Epidermal melanocyte (primary cell): ENCODE results near the gene CRYBG1.
"Not testable (repeated sequence)": the region's sequence is repeated elsewhere in the genome, so short reads cannot be mapped to it uniquely, and the experiment has no call there.

Experiments used
- DNase-seq: peaks from one replicate; pipeline ENCODE4 v3.0.0; 2011; ENCODE audit warnings: low spot score; ENCODE audit not compliant: insufficient read length

The CRYBG1 gene

GRCh38 chr6:106496823-106497222 lies 136.3 kb downstream of the CRYBG1 start:
- no peak for DNase-seq

GRCh38 chr6:106501960-106502371 lies 141.4 kb downstream of the CRYBG1 start:
- DNase-seq = no peak

GRCh38 chr6:106502559-106502958 lies 142.0 kb downstream of the CRYBG1 start:
- DNase-seq = no peak

GRCh38 chr6:106508277-106508676 lies 147.8 kb downstream of the CRYBG1 start:
- no peak for DNase-seq

DNA sequence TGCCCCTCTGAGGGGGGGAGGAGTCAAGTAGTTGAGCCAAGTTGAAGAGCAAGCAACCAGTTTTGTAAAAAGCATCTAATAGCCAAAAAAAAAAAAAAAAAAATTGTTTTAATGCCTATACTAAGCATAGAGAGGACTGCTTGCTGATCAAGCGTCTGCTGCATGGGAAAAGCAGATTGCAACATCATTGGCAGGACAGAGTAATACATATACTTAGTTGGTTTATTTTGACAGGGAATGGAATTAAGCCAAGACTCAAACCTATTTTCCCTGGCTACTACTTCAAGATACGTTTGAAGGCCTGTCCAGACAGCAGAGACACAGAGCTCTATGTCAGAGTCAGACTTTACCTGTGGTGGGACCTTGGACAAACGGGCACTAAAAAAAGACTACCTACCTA lies 148.3 kb downstream of the CRYBG1 start:
- no peak for DNase-seq

- DNase-seq = no peak
These were observed 149.0 kb downstream of the CRYBG1 start for GRCh38 chr6:106509420-106510089.

DNA sequence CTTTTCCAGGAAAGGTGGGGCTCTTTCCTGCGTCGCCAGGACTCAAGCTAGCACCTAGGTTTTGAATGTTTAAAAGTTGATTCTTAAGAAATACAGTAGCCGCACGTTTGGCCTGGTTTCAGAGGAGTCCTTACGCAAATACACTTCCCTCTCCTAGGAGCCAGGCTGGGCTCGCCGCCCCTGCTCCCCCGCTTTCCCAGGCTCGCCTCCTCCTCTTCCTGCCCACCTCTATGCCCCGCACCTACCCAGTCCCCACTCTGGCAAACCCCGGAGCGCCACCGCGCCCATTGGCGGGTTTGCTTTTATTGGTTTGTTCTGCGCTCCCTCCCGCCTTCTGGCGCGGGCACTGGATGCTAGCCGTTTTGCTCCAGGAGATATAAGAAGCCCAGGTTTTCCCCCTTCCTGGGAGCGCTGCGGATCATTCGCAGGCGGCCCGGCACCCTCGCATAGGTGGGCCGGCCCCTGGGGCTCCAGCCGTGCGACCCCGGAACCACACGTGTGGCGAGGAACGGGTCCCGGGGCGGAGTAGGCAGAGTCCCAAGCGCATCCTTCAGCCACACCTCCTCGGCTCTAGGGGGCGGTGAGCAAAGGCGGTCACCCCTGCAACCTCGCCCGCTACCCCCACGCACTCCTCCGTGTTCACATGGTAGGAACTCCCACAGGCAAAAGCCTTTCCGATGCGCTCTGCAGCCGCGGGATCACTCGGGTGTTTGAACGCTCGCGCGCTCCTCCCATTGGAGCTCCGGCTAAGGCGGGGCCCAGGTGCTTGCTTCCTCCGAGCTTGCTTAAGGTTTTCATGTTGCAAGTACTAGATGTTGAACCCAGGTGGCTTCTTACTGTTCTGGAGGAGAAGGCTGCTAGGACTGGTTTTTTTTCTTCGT lies 149.8 kb downstream of the CRYBG1 start:
- DNase-seq = no peak

DNA sequence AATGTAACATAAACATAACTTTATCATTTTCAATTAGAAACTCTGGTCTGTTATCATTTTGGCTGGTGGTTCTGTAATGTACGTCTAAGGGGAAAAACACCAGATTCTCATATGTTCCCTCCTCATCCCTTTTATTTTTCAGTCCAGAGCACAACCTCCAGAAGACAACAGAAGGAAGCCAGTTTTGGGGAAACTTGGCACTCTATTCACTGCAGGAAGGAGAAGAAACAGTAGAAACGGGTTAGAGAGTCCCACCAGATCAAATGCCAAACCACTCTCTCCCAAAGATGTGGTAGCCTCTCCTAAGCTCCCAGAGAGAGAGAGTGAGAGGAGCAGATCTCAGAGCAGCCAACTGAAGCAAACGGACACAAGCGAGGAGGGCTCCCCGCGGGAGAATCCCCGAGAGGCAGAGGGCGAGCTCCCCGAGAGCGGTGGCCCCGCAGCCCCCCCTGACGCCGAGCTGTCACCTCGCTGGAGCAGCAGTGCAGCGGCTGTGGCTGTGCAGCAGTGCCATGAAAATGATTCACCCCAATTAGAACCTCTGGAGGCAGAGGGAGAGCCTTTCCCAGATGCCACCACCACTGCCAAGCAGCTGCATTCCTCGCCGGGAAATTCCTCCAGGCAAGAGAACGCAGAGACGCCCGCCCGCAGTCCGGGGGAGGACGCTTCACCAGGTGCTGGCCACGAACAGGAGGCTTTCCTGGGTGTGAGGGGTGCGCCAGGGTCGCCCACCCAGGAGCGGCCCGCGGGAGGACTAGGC lies 151.0 kb downstream of the CRYBG1 start:
- DNase-seq = no peak

DNA sequence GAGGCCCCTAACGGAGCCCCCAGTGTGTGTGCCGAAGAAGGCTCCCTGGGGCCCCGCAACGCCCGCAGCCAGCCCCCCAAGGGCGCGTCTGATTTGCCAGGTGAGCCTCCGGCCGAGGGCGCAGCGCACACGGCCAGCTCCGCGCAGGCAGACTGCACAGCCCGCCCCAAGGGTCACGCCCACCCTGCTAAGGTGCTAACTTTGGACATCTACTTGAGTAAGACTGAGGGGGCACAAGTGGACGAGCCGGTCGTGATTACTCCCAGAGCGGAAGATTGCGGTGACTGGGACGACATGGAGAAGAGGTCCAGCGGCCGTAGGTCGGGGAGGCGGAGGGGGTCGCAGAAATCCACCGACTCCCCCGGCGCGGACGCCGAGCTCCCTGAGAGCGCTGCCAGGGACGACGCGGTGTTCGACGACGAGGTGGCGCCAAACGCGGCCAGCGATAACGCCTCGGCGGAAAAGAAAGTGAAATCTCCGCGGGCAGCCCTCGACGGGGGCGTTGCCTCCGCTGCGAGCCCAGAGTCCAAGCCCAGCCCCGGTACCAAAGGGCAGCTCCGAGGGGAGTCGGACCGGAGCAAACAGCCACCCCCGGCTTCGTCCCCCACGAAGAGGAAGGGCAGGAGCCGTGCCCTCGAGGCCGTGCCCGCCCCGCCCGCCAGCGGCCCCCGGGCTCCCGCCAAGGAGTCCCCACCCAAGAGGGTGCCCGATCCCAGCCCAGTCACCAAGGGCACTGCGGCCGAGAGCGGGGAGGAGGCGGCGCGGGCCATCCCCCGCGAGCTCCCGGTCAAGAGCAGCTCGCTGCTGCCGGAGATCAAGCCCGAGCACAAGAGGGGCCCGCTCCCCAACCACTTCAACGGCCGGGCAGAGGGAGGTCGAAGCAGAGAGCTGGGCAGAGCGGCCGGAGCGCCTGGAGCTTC lies 151.8 kb downstream of the CRYBG1 start:
- no peak for DNase-seq

DNA sequence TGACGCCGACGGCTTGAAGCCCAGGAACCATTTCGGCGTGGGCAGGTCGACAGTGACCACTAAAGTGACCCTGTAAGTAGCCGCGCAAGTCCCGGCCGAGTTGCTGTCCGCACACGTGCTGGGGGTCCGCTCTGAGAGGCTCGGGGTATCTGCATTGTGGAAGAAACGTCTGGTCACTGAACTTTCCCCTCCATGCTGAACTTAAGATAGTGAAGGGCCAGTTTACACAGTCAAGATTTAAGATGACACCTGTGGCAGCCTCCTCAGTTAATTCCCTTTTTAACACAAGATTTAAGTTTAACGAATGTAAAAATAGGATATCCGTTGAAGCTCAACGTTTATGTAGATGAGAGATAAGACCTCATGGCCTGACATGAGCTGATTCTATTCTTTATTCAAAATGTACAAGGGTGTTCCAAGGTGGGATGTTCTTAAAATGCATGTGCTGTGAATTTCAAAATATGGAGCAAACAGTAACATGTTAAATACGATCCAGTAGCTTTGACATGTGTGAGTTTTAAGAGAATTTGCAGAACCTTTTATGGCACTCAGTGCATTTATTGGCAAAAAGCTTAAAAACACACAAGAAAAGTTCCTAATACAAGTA lies 152.6 kb downstream of the CRYBG1 start:
- DNase-seq = no peak

- no peak for DNase-seq
These were observed 153.5 kb downstream of the CRYBG1 start for GRCh38 chr6:106513808-106514582.

- DNase-seq = no peak
These were observed 154.0 kb downstream of the CRYBG1 start for GRCh38 chr6:106514583-106514885.

DNA sequence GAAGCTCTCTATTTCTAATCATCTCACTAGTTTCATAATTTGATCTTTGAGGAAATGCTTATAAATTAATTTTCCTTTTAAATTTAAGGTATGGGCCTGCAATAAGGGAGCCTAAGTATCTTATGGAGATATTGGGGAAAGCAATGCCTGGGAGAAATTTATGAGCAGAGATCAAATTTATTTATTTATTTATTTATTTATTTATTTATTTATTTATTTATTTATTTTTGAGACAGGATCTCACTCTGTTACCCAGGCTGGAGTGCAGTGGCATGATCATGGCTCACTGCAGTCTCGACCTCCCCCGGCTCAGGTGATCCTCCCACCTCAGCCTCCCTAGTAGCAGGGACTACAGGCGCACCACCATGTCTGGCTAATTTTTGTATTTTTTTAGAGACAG lies 155.1 kb downstream of the CRYBG1 start:
- DNase-seq = not testable (repeated sequence)

DNA sequence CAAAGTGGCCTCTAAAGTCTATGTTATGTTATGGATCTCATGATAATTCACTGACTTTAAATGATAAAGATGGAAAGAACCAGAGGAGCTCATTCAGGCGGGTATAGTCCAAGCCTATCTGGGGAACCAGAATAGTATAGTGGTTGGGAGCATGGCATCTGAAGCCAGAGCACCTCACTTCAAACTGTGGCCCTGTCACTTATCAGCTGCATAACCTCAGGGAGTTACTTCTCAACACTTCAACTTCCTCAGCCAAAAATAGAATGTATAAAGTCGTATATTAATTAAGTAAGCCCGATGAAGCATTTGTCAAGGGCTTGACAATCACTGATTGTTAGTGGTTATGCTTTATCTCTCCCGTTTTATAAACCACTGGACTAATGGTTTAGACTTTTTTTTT lies 156.1 kb downstream of the CRYBG1 start:
- no peak for DNase-seq

- no peak for DNase-seq
These were observed 157.2 kb downstream of the CRYBG1 start for GRCh38 chr6:106517706-106518105.

DNA sequence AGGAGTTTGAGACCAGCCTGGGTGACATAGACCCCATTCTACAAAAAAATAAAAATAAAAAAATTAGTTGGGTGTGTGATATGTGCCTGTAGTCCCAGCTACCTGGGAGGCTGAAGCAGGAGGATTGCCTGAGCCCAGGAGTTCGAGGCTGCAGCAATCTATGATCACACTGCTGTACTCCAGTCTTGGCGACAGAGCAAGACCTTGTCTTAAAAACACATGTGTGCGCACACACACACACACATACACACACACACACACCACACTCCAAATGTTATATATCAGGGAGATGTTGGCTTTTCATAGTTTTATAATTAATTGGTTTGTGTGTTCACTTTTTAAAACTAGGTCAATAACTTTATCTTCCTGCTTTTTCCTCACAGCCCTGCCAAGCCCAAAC lies 158.2 kb downstream of the CRYBG1 start:
- no peak for DNase-seq

DNA sequence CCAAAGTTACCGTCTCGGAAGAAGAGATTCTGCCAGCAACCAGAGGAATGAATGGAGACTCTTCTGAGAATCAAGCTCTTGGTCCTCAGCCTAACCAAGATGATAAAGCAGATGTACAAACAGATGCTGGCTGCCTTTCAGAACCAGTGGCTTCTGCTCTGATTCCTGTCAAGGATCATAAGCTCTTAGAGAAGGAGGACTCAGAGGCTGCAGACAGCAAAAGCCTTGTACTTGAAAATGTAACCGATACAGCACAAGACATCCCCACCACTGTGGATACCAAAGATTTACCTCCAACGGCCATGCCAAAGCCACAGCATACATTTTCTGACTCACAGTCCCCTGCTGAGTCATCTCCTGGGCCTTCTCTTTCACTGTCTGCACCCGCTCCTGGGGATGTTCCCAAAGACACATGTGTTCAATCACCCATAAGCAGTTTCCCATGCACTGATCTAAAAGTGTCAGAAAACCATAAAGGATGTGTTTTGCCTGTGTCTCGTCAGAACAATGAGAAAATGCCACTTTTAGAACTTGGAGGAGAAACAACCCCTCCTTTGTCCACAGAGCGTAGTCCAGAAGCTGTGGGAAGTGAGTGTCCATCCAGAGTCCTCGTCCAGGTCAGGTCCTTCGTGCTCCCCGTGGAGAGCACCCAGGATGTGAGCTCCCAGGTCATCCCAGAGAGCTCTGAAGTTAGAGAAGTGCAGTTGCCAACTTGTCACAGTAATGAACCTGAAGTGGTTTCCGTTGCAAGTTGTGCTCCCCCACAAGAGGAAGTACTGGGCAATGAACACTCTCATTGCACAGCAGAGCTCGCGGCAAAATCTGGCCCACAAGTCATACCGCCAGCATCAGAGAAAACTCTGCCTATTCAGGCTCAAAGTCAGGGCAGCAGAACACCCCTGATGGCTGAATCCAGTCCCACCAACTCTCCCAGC lies 159.2 kb downstream of the CRYBG1 start:
- DNase-seq = no peak

GRCh38 chr6:106520711-106521401 lies 160.3 kb downstream of the CRYBG1 start:
- no peak for DNase-seq
